Activated CD4-positive, alpha-beta T cell treated with anti-CD3 and anti-CD28 coated beads, Interleukin-2, amount 50 U/mL, for 24 hours (primary cell): ENCODE results near the gene SGTA.

Experiments used
- DNase-seq, 2 donors: peaks; one replicate each; pipeline ENCODE4 v3.0.0-alpha.2; 2020; ENCODE audit warnings: low read depth in 1 of 2, low spot score in 1 of 2

SGTA gene

GRCh38 chr19:2728783-2729387 is 54.2 kb downstream of the SGTA start:
- no peak for DNase-seq

- no peak for DNase-seq
Observed at GRCh38 chr19:2727640-2727944, 55.5 kb downstream of the SGTA start.

DNA sequence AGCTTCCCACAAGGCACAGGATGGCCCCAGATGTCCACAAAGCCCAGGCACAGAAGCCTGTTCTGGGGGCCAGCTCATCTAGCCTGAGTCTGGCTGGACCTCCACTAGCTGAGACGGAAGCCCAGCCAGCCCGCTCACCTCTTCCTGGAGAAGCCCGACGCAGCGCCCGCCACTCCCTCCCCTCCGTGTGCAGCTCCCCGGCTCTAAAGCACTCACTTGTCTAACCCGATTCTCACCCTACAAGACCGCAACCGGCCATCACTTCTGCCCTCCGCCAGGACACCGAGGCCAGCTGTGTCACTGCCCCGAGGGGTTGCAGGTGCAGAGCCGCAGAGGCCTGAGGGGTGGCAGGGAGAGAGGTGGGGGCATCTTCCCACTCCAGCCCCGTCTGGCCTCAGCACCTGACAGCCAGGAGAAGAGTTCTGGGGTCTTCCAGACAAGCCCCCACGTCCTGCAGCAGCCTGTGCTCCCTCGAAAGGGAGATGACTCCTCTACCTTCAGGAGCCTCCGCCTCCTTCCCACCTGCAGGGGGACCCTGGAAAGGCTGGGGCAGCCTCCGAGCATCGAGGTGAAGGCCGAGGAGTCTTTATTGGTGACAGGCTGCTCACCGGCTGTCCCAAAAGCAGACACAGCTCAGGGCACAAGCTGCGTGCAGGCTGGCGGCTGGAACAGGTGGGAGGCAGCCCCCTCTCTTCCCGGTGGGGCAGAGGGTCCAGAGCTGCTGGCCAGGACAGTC is 56.0 kb downstream of the SGTA start:
- DNase-seq = no peak

- no peak for DNase-seq
Observed at GRCh38 chr19:2726160-2726855, 56.8 kb downstream of the SGTA start.

- no peak for DNase-seq
Observed at GRCh38 chr19:2724148-2724557, 58.9 kb downstream of the SGTA start.

GRCh38 chr19:2723747-2724146 is 59.3 kb downstream of the SGTA start:
- no peak for DNase-seq

GRCh38 chr19:2723345-2723715 is 59.7 kb downstream of the SGTA start:
- no peak for DNase-seq

- no peak for DNase-seq
Observed at GRCh38 chr19:2722541-2723344, 60.3 kb downstream of the SGTA start.

DNA sequence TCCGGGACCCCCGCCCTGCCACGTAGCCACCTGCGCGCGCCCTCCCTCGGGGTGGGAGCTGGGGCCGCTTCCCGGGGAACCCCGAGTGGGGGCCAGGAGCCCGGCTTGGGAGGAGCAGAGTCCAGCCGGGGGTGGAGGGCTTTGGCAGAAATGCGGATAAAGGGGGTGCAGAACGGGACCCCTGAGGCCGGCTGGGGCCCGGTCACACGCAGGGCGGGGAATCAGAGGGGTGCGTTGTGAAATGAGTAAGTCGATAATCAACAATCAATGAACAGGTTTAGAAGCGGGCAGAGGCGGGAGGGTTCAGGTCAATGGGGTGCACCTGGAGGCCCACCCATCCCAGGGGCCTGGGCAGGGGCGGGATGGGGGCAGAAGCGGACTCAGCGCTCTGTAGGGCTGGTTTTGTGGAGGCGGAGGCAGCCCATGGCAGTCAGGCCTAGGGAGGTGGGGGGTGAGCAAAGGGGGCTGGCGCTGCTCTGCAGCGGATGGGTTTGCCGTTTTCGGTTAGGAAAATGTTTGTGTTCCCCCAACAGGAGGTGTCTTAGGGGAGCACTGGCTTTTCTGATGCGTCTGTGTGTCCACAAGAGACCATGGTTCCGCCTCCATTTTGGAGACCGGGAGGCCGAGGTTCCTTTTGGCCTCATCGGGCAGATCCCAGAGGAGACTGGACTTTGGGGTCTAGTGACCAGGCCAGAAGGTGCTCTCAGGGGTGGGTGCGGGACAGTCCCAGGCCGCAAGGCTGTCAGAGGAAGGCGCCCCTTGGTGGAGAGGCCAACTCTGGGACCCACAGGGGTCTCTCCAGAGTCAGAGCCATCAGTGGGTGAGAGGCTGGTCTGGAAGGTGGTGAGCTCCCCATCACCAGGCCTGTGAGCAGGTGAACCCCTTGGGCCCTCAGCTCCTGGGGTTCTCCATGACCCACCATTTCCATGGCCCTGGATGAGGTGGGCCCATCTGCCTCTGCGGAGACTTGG is 61.2 kb downstream of the SGTA start:
- DNase-seq = no peak

DNA sequence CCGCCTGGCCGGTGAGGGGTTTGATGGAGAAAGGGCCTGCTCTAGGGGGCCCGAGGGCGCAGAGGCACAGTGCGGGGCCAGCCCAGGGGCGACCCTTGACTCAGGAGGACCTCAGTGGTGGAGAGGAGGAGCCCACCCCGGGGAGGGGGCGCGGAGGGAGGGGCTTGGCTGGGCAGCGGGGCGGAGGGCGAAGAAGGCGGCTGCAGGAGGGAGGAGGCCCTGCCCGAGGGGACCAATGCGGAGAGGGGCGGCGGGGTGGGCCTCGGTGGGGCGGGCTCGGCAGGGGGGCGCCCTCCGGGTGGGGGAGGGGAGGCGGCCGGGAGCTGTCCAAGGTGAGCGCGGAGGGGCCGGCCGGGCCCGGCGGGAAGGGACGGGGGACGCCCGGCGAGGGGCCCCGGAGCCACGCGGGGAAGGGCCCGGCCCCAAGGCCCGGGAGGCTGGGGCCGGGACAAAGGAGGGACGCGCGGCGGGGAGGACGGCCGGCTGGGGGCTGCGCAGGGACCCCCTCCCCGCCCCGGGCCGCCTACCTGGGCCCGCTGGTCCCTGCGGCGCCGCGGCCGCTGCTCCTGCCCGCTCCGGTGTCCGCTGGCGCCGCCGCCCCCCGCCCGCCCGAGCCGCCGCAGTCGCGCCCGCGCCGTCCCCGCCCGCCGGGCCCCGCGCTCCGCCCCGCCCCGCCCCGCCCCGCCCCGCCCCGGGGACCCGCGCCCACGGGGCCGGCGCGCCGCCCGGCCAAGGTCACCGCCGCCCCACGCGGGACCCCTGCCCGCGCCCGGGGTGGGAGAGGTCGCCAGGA is 62.1 kb downstream of the SGTA start, which contains the start of gene DIRAS1:
Gene DIRAS1 (minus strand): TSS at position 596 of the 793 bp plus-strand sequence. CDS start 3,566 bp downstream, outside the sequence.
- DNase-seq = no peak

GRCh38 chr19:2719920-2720776 is 62.9 kb downstream of the SGTA start:
- no peak for DNase-seq

GRCh38 chr19:2719232-2719735 is 63.8 kb downstream of the SGTA start:
- DNase-seq = no peak

DNA sequence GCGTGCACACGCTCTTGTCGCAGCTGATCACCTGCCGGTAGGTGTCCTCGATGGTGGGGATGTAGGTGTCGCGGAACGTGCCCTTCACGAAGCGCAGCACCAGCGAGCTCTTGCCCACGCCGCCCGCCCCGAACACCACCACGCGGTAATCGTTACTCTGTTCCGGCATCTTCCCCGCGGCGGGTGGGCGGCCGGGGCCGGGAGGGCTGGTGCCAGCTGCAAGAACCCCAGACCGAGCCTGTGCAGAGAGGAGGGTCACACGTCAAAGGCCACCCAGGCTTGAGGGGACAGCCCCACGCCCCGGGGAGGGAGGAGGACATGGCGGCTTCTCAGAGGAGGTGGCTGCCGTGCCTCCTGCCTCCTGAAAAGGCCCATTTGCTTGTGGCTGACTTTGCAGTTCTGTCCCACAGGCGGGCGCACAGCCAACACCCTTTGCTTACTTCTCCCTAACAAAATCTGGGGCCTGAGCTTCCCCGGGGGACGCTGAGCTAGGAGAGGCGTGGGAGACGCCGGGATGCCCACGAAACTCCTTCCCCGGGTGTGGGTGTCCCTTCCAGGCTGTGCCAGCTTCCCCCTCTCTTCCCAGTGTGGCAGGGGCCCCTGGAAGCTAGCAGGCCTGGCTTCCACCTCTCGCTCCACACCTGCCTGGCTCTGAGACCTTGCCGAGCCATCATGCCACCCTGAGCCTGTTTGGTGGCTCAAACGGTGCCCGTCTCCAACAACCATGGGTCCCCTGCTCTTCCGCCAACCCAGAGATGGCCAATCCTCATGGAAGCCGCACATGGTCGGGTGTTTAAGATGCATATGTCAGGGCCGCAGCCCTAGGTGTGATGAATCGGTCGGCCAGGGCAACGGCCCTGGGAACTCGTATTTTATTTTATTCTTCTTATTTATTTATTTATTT is 65.2 kb downstream of the SGTA start:
- no peak for DNase-seq

GRCh38 chr19:2716722-2717637 is 66.1 kb downstream of the SGTA start:
- DNase-seq = no peak

DNA sequence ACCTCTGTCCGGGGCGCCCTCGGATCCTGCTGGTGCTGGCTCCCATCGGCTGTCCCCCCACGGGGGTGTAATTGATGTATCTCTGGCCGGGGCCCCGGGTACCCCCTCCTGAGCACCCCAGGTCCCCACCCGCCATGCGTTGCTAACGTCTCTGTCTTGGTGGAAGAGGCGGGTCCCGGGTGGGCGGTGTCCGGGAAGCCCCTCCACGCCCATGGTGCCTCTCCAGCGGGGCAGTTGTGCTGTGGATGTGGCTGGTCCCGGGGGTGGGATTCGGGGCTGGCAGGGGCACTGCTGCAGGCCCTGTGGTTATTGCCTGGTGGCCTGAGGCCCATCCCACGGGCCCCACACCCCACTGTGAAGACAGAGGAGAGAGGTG is 66.8 kb downstream of the SGTA start:
- no peak for DNase-seq

- DNase-seq = no peak
Observed at GRCh38 chr19:2715470-2716274, 67.4 kb downstream of the SGTA start.
